ENCODE results near the gene KRTAP10-2.

KRTAP10-2 gene

GRCh38 chr21:44516342-44516741, 35.0 kb downstream of the KRTAP10-2 start:
- no peak for DNase-seq (ENCODE audit: extremely low read depth, low read depth)
- TF ChIP-seq, protein P1, sequence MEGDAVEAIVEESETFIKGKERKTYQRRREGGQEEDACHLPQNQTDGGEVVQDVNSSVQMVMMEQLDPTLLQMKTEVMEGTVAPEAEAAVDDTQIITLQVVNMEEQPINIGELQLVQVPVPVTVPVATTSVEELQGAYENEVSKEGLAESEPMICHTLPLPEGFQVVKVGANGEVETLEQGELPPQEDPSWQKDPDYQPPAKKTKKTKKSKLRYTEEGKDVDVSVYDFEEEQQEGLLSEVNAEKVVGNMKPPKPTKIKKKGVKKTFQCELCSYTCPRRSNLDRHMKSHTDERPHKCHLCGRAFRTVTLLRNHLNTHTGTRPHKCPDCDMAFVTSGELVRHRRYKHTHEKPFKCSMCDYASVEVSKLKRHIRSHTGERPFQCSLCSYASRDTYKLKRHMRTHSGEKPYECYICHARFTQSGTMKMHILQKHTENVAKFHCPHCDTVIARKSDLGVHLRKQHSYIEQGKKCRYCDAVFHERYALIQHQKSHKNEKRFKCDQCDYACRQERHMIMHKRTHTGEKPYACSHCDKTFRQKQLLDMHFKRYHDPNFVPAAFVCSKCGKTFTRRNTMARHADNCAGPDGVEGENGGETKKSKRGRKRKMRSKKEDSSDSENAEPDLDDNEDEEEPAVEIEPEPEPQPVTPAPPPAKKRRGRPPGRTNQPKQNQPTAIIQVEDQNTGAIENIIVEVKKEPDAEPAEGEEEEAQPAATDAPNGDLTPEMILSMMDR (IDR thresholded peaks at IDR 0.05; ENCODE audit: low read depth, low read length, missing control alignments): no peak
- H3K4me3 ChIP-seq (replicated peaks; ENCODE audit: low read depth, low read length): no peak overlapping the region

GRCh38 chr21:44515359-44516165, 35.7 kb downstream of the KRTAP10-2 start:
- no peak for DNase-seq (ENCODE audit: extremely low read depth, low read depth)
- H3K4me3 ChIP-seq (replicated peaks; ENCODE audit: low read depth, low read length): no peak overlapping the region
- TF ChIP-seq, protein P1 (IDR thresholded peaks at IDR 0.05; ENCODE audit: low read depth, low read length, missing control alignments): no peak

- DNase-seq (ENCODE audit: extremely low read depth, low read depth): no peak
- TF ChIP-seq, protein P1 (IDR thresholded peaks at IDR 0.05; ENCODE audit: low read depth, low read length, missing control alignments): no peak
- H3K4me3 ChIP-seq (replicated peaks; ENCODE audit: low read depth, low read length): no peak overlapping the region
These were observed 36.5 kb downstream of the KRTAP10-2 start for GRCh38 chr21:44514746-44515358.

DNA sequence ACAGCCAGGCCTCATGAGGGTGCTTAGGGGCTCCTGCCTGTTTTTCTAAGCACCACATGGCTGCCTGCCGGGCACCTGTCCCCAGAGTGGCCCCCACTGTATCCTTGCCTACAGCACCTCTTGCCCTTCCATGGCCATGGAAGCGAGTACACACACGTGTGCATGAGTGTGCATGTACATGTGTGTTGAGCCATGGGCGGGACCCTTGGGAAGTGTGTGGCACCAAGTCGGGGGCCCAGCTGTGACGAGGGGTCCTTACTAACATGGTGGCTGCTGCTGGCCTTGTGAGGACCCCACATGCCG, 37.1 kb downstream of the KRTAP10-2 start:
- H3K4me3 ChIP-seq (replicated peaks; ENCODE audit: low read depth, low read length): no peak overlapping the region
- TF ChIP-seq, protein P1 (IDR thresholded peaks at IDR 0.05; ENCODE audit: low read depth, low read length, missing control alignments): no peak
- no peak for DNase-seq (ENCODE audit: extremely low read depth, low read depth)

DNA sequence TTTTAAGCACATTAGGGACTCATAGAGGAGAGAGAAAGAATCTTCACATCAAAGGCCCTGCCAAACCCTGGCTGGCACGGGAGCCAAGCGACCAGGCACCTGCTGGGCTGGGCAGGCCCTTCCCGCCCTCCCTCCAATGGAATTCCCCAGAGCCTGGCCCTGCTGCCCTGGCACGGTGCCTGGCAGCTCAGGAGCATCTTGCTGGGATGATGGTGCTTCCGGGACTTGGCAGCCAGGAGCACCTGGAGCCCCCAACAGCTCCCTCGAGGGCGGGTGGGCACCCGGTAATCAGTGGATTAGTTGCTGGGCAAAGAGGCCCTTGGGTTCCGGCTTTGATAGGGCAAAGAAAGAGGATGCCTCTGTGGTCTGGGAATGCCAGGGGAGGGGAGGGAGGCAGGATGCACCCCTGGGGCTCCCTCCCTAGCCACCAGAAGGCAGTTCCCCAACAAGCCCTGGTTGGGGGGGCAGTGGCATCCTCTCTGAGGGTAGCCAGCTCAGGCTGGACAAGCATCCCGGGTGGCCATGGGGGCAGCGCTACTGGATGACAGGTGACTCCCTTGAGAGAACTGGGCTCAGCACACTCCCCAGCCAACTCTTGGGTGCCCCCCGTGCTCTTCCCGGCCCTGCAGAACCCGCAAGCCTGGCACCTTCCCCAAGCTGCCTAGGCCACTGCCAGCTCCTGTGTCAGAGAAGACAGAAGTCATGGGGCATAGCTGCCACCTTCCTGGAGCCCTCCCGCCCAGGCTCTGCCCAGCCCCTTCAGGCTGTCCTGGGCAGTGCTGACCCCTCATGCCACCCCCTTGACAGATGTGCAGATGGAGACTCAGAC, 37.7 kb downstream of the KRTAP10-2 start:
- no peak overlapping the region for H3K4me3 ChIP-seq (replicated peaks; ENCODE audit: low read depth, low read length)
- TF ChIP-seq, protein P1 (IDR thresholded peaks at IDR 0.05; ENCODE audit: low read depth, low read length, missing control alignments): no peak
- no peak for DNase-seq (ENCODE audit: extremely low read depth, low read depth)

- TF ChIP-seq, protein P1 (IDR thresholded peaks at IDR 0.05; ENCODE audit: low read depth, low read length, missing control alignments): no peak
- no peak overlapping the region for H3K4me3 ChIP-seq (replicated peaks; ENCODE audit: low read depth, low read length)
- DNase-seq (ENCODE audit: extremely low read depth, low read depth): no peak
These were observed 38.6 kb downstream of the KRTAP10-2 start for GRCh38 chr21:44512496-44513388.

All from HFF-Myc (cell line).